ENCODE measurements around the gene PDILT.

The PDILT gene

DNA sequence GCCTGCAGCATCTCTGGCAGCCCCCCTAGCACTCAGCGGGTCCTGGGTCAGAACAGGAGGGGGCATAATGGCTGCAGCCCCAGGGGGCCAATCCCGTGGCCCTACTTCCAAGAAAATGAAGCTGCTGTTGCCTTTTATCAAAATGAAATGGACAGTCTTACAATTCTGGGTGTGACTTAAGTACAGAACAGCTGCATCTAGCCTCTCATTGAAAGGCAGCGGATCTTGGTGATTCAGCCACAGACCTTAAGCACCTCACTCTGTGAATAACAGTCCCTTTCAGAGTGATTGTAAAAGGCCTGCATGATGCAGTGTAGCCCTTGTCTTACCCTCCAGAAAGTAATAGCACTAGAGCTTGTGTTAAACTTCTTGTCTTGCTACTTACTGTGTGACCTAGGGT is 40.5 kb downstream of the PDILT start:
- DNase-seq (ENCODE audit: low read depth, low spot score), result no peak

DNA sequence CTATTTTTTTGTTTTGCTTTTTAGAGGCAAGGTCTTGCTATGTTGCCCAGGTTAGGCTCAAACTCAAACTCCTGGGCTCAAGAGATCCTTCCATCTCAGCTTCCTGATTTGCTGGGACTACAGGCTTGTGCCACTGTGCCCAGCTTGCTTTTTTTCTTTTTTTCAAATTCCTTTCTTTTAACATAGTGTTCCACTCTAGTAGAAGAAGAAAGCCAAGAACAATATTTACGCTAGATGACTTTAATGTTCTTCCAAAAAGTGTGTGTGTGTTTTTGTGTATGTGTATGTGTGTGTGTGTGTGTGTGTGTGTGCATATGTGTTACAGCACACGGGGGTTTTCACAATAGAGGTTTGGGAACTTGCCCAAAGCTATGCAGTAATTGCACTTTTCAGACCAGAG is 41.3 kb downstream of the PDILT start:
- DNase-seq (ENCODE audit: low read depth, low spot score), result no peak

DNA sequence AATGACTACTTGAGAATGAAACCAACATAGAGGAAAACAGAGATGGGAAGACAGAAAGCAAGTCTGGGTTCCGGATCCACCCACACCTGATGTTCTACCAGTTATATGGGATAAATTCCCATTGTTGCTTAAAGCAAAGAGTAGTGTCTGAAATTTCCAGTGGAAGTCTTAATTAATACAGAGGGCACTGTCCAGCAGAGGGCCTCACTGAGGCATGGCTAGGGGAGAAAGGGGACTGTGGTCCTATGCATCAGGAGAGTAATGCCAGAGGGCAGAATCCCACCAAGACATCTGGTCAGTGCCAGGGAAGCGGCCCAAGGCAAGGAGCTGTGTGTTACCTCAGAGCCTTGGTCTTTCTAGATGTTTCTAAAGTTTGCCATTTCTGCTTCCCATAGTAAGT is 44.5 kb downstream of the PDILT start:
- DNase-seq (ENCODE audit: low read depth, low spot score), result peak; percentile 8

DNA sequence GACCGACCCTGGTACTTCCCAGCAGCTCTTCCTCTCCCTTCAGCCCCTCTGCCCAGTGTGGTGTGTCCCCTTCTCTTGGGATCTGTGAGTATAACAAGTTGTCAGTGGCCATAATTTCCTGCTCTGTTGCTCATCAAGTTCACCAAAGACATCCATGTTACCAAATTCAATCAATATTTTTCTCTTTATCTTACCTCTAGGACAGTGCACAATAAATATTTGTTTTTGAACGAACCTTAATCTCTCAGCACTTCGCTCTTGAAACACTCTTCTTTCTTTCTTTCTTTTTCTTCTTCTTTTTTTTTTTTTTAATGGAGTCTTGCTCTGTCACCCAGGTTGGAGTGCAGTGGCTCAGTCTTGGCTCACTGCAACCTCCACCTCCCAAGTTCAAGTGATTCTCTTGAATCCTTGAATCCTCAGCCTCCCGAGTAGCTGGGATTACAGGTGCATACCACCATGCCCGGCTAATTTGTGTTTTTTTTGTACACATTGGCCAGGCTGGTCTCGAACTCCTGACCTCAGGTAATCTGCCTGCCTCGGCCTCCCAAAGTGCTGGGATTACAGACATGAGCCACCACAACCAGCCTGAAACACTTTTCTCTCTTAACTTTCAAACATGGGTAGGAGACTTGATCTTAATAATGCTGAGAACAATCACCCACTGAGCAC is 49.3 kb downstream of the PDILT start:
- DNase-seq (ENCODE audit: low read depth, low spot score), result no peak

DNA sequence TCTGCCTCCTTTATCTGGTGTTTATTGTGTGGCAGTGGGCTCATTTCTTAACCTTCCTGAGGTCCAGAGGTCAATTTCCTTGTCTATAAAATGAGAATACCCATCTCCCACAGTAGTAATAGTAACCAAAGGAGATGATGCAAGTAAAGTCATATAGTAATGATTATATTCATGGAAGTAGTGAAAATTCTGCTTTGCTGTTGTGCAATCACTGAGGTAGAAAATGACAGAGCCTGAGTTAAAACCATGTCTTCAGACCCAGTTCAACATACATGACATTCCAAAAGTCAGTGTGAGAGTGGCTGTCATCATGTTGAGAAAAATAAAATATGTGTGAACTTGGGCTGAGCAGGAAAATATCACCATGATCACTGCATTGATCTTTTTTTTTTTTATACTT is 51.2 kb downstream of the PDILT start:
- no peak for DNase-seq (ENCODE audit: low read depth, low spot score)

DNA sequence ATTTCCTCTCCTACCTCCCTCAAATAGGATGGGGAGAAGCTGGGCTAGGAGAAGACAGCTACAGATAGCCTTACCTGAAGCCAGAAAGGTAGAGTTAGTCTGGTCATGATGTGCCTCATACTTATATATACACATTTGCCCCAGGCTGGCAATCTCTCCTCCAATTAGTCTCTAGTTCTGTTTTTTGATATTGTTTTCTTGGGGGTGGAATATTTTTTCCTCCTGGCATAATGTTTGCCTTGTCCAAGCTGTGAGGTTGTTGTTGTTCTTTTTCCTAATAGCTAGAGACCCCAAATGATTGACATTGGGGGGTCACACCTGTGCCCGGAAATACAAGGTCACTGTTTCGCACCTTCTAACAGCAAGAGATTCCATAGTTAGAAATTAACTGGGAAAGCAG is 51.9 kb downstream of the PDILT start, which contains the start of gene UMOD:
TSS of gene UMOD (minus strand) at position 101 of the 400 bp plus-strand sequence. CDS start 1,978 bp downstream, outside the sequence.
- DNase-seq (ENCODE audit: low read depth, low spot score), result no peak

DNA sequence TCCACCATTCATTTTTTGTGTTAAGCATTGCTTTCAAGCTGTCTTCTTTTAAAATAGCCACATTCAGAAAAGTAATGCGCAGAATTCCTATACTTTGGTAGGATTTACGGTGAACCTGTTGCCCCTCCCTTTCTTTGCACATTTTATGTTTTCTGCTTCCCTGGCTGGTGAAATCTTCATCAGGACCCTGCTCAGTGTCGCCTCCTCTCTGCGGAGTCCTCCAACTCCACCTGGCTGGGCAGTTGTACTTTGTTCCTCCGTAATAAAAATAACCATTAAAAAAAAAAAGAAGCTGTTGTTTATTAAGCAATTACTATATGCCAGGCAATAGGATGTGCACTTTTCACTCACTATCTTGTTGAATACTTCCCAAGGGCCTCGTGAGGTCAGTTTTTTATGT is 54.9 kb downstream of the PDILT start:
- DNase-seq (ENCODE audit: low read depth, low spot score), result no peak

DNA sequence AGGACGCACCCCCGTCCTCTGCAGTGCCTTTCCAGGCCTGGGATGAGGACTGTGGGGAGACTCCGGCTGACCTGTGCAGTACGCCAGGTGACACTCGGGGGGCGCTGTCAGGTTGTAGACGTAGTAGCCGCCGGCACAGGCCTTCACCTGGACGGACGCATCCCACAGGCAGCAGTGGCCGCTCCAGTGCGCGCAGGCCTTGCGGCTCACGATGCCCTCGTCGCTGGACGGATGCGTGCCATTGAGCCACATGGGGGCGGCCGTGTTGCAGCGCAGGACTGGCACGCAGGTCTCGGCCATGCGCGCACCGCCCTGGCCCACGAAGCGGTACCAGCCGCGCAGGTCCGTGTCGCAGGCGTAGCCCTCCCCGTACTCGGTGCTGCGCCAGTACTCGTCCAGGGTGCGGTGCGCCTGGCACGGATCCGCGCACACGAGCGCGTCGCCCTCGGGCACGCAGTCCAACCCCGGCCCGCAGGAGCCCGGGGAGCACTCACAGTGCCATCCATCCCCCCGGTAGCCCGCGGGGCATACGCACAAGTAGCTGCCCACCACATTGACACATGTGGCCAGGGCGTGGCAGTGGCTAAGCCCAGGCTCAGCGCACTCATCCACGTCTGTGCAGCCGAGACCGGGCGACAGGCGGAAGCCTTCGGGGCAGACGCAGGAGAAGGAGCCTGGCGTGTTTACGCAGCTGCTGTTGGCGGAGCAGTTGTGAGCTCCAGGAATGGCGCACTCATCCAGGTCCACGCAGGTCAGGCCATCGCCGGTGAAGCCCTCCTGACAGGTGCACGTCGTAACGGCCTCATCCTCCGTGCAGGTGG is 56.0 kb downstream of the PDILT start:
- DNase-seq (ENCODE audit: low read depth, low spot score), result peak; percentile 71

DNA sequence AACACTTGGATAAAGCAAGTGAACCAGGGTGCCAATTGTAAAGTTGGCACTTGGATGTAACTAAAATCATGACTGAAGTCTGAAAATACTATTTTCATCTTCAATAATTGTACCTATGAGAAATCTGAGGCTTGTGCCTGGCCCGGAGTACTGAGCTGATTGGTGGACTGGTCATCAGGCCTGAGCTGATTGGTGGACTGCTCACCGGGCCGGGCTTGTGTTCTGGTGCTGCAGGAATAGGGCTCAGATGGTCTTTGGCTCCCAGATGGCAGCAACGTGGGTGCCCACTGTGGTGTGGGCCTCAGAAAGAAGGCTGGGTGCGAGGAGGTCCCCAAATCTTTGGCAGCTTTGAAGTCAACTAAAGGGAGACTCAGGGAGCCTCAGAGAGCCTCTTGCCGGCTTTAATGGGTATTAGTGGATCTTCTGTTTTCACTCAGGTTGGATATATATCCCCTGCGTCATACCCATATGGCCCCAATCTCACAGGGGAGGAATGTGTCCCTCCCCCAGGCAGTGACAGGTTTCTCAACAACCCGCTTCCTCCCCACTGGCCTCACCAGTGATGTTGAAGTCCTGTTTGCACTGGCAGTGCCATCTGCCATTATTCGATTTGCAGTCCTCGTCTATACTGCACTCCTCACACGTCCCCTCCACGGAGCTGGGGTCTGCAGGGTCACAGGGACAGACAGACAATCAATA is 56.7 kb downstream of the PDILT start:
- no peak for DNase-seq (ENCODE audit: low read depth, low spot score)

DNA sequence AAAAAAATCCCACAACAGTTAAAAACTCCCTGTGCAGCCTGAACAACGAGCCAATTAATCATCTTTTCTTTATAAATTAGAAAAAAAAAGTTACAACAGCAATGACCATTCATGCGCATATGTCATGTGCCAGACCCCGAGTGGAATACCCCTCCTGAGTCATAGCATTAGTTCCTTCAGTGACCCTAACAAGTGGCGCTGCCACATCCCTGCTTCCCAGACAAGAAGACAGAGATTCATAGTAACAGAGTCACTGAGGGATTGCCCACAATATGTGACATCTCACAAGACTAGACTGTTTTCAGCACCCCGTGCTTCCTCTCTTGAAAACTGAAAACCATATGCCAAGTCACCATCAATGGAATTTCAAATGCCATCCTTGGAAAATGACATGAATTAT is 59.9 kb downstream of the PDILT start:
- no peak for DNase-seq (ENCODE audit: low read depth, low spot score)

DNA sequence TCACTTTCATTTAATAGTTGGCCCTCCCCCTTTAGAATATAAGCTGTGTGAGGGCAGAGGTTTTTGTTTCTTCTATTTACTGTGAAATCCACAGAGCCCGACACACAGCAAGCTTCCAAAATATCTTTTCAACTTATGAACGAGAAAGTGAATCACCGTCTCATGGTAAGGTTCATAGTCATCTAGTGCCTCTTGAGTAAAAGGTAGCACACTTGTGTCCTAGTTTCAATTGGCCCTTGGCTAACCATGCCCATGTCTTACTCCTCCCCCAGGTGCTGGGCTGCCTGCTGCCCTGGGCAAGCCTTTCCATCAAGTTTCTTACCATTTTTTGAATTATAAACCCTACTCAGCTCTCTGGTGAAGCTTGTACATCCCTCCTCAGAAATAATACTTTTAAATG is 64.8 kb downstream of the PDILT start:
- no peak for DNase-seq (ENCODE audit: low read depth, low spot score)

DNA sequence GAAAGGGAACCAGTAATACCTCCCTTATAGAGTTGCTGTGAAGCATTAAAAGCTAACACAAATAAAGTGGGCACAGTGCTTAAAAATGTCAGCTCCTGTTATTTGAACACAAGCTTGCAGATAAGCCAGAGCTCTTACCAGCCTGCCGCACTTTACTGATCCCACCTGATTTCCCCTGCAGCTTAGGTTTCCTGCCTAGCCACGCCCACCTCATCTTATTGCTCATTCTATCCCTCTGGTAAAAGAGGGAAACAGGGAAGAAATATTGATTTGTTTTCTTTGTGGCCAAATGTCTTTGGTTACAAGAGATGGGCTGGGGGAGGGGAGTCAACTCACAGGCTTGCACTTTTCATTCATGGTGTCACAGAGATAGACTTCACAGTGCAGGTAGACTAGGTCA is 67.6 kb downstream of the PDILT start:
- no peak for DNase-seq (ENCODE audit: low read depth, low spot score)

DNA sequence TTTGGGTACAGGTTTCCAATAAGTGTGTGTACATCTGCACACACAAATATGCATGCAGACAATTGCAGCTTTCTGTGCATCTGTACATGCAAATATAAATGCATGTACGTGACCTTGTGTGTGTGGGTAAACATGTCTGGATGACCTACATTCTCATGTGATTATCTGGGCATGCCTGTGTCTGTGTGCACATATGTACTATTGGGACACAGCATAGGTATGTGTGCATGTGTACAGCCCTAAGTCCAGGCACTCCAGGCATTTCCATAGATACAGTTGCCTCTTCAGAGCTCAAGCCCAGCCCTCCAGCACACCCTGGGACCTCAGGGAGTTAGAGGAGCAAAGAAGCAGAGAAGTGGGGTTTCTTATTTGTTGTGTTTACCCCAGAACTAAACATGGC is 70.1 kb downstream of the PDILT start:
- DNase-seq (ENCODE audit: low read depth, low spot score), result no peak

DNA sequence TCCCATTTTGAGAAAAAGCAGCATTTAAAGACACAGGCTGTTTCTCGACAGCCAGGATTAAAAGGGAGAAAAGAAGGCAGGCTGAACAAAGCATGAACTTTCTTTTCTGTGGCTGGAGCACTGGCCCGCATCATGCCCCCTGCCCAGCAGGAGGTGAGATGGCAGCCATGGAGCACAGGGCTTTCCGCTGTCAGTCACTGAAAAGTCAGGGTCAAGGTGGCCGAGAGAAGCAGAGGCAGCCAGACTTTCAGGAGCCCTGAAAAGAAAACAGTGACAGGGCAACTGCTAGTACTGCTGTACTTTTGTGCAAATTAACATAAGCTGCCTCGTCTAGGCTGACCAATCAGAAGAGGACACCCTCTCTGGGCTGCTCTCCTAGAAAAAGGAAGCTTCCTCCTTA is 71.4 kb downstream of the PDILT start:
- no peak for DNase-seq (ENCODE audit: low read depth, low spot score)

DNA sequence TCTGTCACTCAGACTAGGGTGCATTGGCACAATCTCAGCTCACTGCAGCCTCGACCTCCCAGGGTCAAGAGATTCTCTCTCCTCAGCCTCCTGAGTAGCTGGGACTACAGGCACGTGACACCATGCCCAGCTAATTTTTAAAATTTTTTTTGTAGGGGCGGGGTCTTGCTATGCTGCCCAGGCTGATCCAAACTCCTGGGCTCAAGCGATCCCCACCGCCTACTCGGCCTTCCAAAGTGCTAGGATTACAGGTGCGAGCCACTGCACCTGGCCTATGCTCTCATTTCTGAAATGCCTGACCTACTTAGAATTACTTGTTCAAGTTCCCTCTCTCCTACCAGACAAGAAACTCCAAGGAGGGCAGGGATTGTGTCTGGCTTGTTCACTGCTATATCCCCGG is 72.1 kb downstream of the PDILT start:
- DNase-seq (ENCODE audit: low read depth, low spot score), result no peak

DNA sequence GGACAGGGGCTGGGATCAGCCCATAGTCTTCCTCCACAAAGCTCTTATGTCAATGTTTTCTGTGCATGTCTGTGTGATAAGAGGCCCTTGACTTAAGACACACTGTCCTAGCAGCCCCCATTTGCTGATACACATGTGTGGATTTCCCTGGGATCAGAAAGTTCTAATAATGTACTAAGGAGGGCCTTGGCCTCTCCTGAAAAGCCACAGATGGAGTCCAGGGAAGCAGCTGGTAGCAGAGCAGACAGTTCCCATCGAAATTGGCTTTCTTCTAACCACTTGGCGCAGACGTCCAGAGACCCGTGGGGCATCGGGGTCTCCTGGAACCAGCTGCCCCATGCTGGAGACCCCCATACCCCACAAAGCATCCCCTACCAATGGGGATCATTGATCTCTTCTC is 72.9 kb downstream of the PDILT start:
- DNase-seq (ENCODE audit: low read depth, low spot score), result no peak

DNA sequence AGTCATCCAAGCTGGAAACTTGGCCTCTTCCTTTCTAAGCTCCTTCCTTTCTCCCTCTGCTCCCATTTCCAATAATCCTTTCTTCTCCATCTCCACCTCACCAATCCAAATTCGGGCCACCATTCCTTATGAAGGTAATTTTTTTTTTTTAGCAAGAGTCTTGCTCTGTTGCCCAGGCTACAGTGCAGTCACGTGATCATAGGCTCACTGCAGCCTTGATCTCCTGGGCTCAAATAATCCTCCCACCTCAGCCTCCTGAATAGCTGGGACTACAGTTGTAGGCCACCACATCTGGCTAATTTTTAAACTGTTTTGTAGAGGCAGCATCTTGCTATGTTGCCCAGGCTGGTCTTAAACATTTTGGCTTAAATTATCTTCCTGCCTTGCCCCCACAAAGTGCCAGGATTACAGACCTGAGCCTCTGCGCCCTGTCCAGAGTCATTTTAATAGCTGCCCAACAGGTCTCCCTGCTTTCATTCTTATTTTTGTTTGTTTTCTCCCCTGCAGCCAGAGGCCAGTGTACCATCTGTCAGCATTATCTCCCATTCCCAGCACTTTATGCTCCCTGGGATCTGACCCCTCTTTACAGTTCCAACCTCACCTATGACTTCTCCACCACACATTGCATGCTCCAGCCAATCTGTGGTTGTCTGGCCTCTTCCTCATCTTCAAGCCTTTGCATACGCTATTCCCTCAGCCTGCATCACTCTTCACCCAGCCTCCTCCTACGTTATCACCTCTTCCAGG is 75.0 kb downstream of the PDILT start:
- DNase-seq (ENCODE audit: low read depth, low spot score), result no peak

DNA sequence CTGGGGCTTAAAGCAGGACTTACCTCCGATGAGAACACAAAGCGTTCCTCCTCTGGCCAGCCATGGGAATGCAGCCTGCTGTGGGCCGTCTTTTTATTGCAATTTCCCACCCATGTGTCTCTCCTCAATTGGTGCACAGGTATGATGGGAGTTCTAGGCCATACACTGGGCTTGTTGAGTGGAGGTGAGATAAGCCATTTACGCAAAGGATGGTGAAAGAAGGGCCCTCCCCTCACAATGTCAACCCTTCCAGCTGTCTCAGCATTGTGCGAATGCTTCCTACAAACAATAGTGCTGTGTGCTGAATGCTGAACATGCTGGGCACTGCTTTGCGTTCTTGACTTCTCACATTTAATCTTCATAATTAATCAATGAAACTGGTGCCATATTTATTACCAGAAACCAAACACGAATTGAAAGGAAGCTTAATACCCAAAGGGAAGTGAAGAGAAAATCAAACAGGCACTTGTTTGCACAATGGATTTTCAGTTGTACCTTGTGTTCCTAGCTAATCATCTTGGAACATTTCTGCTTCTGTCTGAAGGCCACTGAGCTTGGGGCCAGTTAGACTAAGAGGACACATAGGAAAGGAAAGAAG is 77.0 kb downstream of the PDILT start, which contains the start of gene GP2:
TSS of gene GP2 (minus strand) at position 70 of the 598 bp plus-strand sequence. CDS start 1,082 bp downstream, outside the sequence.
- DNase-seq (ENCODE audit: low read depth, low spot score), result peak; percentile 9

DNA sequence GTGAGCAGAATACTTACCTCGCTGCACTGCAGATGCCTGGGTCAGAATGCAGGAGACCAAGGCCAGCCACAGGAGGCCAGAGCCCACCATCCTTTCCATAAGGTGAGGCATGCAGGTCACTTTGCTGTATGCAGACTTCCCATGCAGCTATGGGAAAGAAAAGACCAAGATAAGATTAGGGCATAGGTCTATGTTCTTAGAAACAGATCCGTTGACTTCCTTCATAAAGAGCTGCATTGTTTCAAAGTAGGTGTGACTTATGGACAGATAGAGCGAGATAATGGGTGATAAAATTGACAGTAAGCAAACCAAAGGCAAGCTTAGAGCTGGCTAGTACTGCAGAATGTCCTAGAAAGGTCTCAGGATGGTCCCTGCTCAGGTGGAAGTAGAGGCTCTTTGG is 78.2 kb downstream of the PDILT start:
- DNase-seq (ENCODE audit: low read depth, low spot score), result no peak

DNA sequence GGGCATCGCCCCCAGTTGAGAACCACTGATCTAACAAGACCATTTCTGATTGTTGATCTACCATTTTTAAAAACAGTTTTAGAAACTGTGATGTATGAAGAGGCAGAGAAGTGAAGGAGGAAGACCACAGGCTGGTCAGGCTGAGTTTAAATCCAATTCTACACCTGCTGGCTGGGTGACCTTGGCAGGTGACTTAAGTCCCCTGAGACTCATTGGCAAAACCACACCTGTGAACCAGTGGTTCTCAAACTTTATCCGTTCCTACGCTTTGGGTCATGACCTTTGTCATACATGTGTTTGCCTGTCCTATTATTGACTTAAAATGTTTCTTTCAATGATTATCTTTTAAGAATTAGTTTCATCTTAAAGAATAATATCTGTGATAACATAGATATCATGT is 79.5 kb downstream of the PDILT start:
- DNase-seq (ENCODE audit: low read depth, low spot score), result no peak

DNA sequence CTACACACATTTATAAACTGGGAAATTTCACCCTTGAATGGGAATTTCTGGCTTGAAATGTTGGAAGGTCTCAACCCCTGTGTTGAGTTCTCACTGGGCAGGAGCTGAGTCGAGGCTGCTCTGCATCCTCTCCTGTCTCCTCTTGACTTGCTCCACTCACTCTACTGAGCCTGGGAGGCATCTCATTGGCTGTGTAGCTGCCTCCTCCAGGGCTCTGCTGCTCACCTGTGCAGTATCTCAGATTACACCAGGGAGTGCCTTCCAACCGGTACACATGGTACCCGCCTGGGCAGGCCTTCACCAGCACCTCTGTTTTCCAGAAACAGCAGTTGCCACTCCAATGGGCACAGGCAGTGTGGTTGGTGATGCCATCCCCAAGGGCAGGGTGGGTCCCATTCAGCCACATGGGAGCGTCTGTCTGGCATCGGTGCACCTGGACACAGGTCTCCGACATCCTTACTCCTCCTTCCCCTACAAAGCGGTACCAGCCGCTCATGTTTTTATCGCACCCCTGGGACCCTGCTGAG is 80.9 kb downstream of the PDILT start:
- DNase-seq (ENCODE audit: low read depth, low spot score), result no peak

All from ELF-1 (cell line).